T-helper 2 cell treated with Interferon-gamma antibody and Interleukin-4, amounts not matched to agents 5 μg/mL and 100 μg/mL, for 36 hours (primary cell): ENCODE measurements around the gene C14orf132.
"Not testable (repeated sequence)": the region's sequence is repeated elsewhere in the genome, so short reads cannot be mapped to it uniquely, and the experiment has no call there.

ENCODE experiments used
- DNase-seq: peaks from one replicate; pipeline ENCODE4 v3.0.0; 2021; ENCODE audit warnings: low spot score
- H3K27ac Mint-ChIP-seq: one replicate; pipeline ENCODE4 v1.8.0; 2021; ENCODE audit warnings: mild to moderate bottlenecking, mixed read lengths
- H3K27me3 Mint-ChIP-seq: one replicate; pipeline ENCODE4 v1.8.0; 2021; ENCODE audit warnings: low read depth, mixed read lengths
- H3K36me3 Mint-ChIP-seq: one replicate; pipeline ENCODE4 v1.8.0; 2021; ENCODE audit warnings: low read depth, mixed read lengths
- H3K4me1 Mint-ChIP-seq: one replicate; pipeline ENCODE4 v1.8.0; 2021; ENCODE audit warnings: low read depth, mixed read lengths
- H3K4me3 Mint-ChIP-seq: one replicate; pipeline ENCODE4 v1.8.0; 2022; ENCODE audit warnings: mild to moderate bottlenecking, moderate library complexity, mixed read lengths
- H3K9me3 Mint-ChIP-seq: one replicate; pipeline ENCODE4 v1.8.0; 2021; ENCODE audit warnings: mixed read lengths

The C14orf132 gene

GRCh38 chr14:96060186-96060933 is 21.2 kb downstream of the C14orf132 start:
- Mint-ChIP-seq H3K4me1 (no peaks in the 10 kb centered on the region), H3K36me3 (no peaks in the 10 kb centered on the region), H3K27me3 (peaks cover 2% of the 10 kb centered on the region), H3K4me3 (no peak overlapping the region), H3K27ac (no peak overlapping the region), H3K9me3 (no peaks in the 10 kb centered on the region)
- DNase-seq, result no peak

GRCh38 chr14:96062010-96062409 is 22.8 kb downstream of the C14orf132 start:
- H3K9me3 Mint-ChIP-seq, result no peaks in the 10 kb centered on the region
- H3K4me3 Mint-ChIP-seq, result no peak overlapping the region
- no peaks in the 10 kb centered on the region for H3K4me1 Mint-ChIP-seq
- H3K36me3 Mint-ChIP-seq, result no peaks in the 10 kb centered on the region
- H3K27ac Mint-ChIP-seq, result no peak overlapping the region
- no peak for DNase-seq
- H3K27me3 Mint-ChIP-seq, result peaks cover 3% of the 10 kb centered on the region

- H3K36me3 Mint-ChIP-seq, result no peaks in the 10 kb centered on the region
- no peaks in the 10 kb centered on the region for H3K9me3 Mint-ChIP-seq
- H3K4me1 Mint-ChIP-seq, result no peaks in the 10 kb centered on the region
- H3K4me3 Mint-ChIP-seq, result no peak overlapping the region
- peaks cover 5% of the 10 kb centered on the region for H3K27me3 Mint-ChIP-seq
- no peak for DNase-seq
- H3K27ac Mint-ChIP-seq, result no peak overlapping the region
Observed at GRCh38 chr14:96062506-96062905, 23.3 kb downstream of the C14orf132 start.

GRCh38 chr14:96064866-96065265 is 25.7 kb downstream of the C14orf132 start:
- Mint-ChIP-seq H3K4me3 (no peak overlapping the region), H3K27me3 (peaks cover 5% of the 10 kb centered on the region), H3K27ac (no peak overlapping the region), H3K9me3 (no peaks in the 10 kb centered on the region), H3K36me3 (no peaks in the 10 kb centered on the region), H3K4me1 (no peaks in the 10 kb centered on the region)
- no peak for DNase-seq

GRCh38 chr14:96065661-96066459 is 26.7 kb downstream of the C14orf132 start:
- H3K4me1 Mint-ChIP-seq, result no peaks in the 10 kb centered on the region
- H3K9me3 Mint-ChIP-seq, result no peaks in the 10 kb centered on the region

GRCh38 chr14:96066976-96067375 is 27.8 kb downstream of the C14orf132 start:
- H3K9me3 Mint-ChIP-seq, result no peaks in the 10 kb centered on the region
- H3K4me3 Mint-ChIP-seq, result no peak overlapping the region
- DNase-seq, result no peak
- no peaks in the 10 kb centered on the region for H3K4me1 Mint-ChIP-seq
- no peak overlapping the region for H3K27ac Mint-ChIP-seq
- no peaks in the 10 kb centered on the region for H3K36me3 Mint-ChIP-seq
- H3K27me3 Mint-ChIP-seq, result peaks cover 3% of the 10 kb centered on the region

More at GRCh38 chr14:96065661-96066459, 26.7 kb downstream of the C14orf132 start:
- Mint-ChIP-seq H3K36me3 (no peaks in the 10 kb centered on the region), H3K4me3 (no peak overlapping the region), H3K27ac (no peak overlapping the region), H3K27me3 (peaks cover 3% of the 10 kb centered on the region)
- DNase-seq, result no peak

- Mint-ChIP-seq H3K27me3 (peaks cover 3% of the 10 kb centered on the region), H3K9me3 (no peaks in the 10 kb centered on the region), H3K4me3 (no peak overlapping the region), H3K36me3 (no peaks in the 10 kb centered on the region), H3K27ac (no peak overlapping the region), H3K4me1 (no peaks in the 10 kb centered on the region)
- DNase-seq, result no peak
Observed at GRCh38 chr14:96067985-96068930, 29.1 kb downstream of the C14orf132 start.

GRCh38 chr14:96069421-96069820 is 30.3 kb downstream of the C14orf132 start:
- Mint-ChIP-seq H3K9me3 (no peaks in the 10 kb centered on the region), H3K4me3 (no peak overlapping the region), H3K27me3 (peaks cover 3% of the 10 kb centered on the region), H3K36me3 (no peaks in the 10 kb centered on the region), H3K27ac (no peak overlapping the region), H3K4me1 (no peaks in the 10 kb centered on the region)
- DNase-seq, result no peak

GRCh38 chr14:96071561-96071960 is 32.4 kb downstream of the C14orf132 start:
- Mint-ChIP-seq H3K9me3 (no peaks in the 10 kb centered on the region), H3K4me1 (no peaks in the 10 kb centered on the region), H3K36me3 (no peaks in the 10 kb centered on the region), H3K27ac (no peak overlapping the region), H3K4me3 (no peak overlapping the region), H3K27me3 (peaks cover 13% of the 10 kb centered on the region)
- no peak for DNase-seq

- H3K4me3 Mint-ChIP-seq, result no peak overlapping the region
- H3K36me3 Mint-ChIP-seq, result no peaks in the 10 kb centered on the region
- no peaks in the 10 kb centered on the region for H3K4me1 Mint-ChIP-seq
- no peak overlapping the region for H3K27ac Mint-ChIP-seq
- no peak for DNase-seq
- peaks cover 12% of the 10 kb centered on the region for H3K27me3 Mint-ChIP-seq
- H3K9me3 Mint-ChIP-seq, result no peaks in the 10 kb centered on the region
Observed at GRCh38 chr14:96072076-96072475, 32.9 kb downstream of the C14orf132 start.

GRCh38 chr14:96072746-96073145 is 33.6 kb downstream of the C14orf132 start:
- Mint-ChIP-seq H3K4me1 (no peaks in the 10 kb centered on the region), H3K27me3 (peaks cover 10% of the 10 kb centered on the region), H3K36me3 (no peaks in the 10 kb centered on the region), H3K4me3 (no peak overlapping the region), H3K27ac (no peak overlapping the region), H3K9me3 (no peaks in the 10 kb centered on the region)
- no peak for DNase-seq

GRCh38 chr14:96073260-96074039 is 34.3 kb downstream of the C14orf132 start:
- not testable (repeated sequence) for H3K4me3 Mint-ChIP-seq, H3K27ac Mint-ChIP-seq, DNase-seq, H3K36me3 Mint-ChIP-seq, H3K9me3 Mint-ChIP-seq, H3K4me1 Mint-ChIP-seq
- H3K27me3 Mint-ChIP-seq, result peaks cover 10% of the 10 kb centered on the region

GRCh38 chr14:96077983-96078624 is 38.9 kb downstream of the C14orf132 start:
- no peak for DNase-seq
- H3K4me3 Mint-ChIP-seq, result no peak overlapping the region
- peaks cover 10% of the 10 kb centered on the region for H3K27me3 Mint-ChIP-seq
- no peaks in the 10 kb centered on the region for H3K36me3 Mint-ChIP-seq
- no peaks in the 10 kb centered on the region for H3K4me1 Mint-ChIP-seq
- no peak overlapping the region for H3K27ac Mint-ChIP-seq
- no peaks in the 10 kb centered on the region for H3K9me3 Mint-ChIP-seq
